ENCODE measurements around the gene SCUBE1.

SCUBE1 gene

DNA sequence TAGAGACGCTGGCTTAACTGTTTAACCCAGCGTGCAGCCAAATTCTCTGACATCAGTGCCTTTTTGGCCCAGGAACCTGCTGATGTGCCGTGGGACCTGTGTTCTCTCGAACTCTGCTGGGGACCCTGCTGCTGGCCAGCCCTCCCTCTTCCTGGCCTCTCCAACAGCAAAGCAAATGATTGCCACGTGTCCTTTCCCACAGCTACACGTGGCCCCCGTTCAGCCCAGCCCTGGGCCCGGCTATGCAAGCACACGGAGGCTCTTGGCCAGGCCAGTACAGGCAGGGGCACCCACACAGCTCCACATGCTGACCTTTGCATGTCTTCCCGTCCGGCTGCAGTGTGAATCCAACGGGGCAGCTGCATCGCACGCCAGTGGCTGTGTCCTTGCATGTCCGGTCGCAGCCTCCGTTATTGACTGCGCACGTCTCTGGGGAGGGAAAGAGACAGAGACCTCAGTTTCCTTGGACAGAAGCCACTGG, 104.6 kb downstream of the SCUBE1 start:
- H3K9me3 Mint-ChIP-seq, result no peaks in the 10 kb centered on the region
- no peaks in the 10 kb centered on the region for H3K4me1 Mint-ChIP-seq (ENCODE audit: low read depth)
- no peak overlapping the region for H3K27ac Mint-ChIP-seq
- no peak overlapping the region for H3K4me3 Mint-ChIP-seq
- peaks cover 2% of the 10 kb centered on the region for H3K27me3 Mint-ChIP-seq
- no peaks in the 10 kb centered on the region for H3K36me3 Mint-ChIP-seq (ENCODE audit: low read depth)
- intact Hi-C loops (cut with micrococcal nuclease), result no loop called here

DNA sequence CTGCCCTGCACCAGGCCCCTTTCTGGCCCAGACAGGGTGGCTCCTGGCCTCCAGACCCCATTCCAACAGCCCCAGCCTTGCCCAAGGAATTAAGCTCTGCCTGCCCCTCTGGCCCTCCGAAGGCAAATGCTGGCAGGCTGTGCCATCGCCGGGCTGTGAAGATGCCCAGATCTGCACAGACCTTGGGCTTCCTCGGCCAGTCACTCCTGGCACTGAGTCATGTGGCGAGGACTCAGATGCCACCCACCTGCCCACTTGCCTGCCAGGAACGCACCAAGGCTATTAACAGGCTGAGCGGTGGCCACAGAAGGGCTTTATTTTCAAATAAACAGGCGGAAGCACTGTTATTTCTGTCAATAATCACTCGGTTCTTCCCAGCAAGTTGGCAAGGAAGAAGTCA, 105.9 kb downstream of the SCUBE1 start:
- H3K27ac Mint-ChIP-seq, result no peak overlapping the region
- intact Hi-C loops (cut with micrococcal nuclease), result no loop called here
- no peaks in the 10 kb centered on the region for H3K36me3 Mint-ChIP-seq (ENCODE audit: low read depth)
- no peak overlapping the region for H3K4me3 Mint-ChIP-seq
- H3K27me3 Mint-ChIP-seq, result peaks cover 3% of the 10 kb centered on the region
- no peaks in the 10 kb centered on the region for H3K4me1 Mint-ChIP-seq (ENCODE audit: low read depth)
- no peaks in the 10 kb centered on the region for H3K9me3 Mint-ChIP-seq

DNA sequence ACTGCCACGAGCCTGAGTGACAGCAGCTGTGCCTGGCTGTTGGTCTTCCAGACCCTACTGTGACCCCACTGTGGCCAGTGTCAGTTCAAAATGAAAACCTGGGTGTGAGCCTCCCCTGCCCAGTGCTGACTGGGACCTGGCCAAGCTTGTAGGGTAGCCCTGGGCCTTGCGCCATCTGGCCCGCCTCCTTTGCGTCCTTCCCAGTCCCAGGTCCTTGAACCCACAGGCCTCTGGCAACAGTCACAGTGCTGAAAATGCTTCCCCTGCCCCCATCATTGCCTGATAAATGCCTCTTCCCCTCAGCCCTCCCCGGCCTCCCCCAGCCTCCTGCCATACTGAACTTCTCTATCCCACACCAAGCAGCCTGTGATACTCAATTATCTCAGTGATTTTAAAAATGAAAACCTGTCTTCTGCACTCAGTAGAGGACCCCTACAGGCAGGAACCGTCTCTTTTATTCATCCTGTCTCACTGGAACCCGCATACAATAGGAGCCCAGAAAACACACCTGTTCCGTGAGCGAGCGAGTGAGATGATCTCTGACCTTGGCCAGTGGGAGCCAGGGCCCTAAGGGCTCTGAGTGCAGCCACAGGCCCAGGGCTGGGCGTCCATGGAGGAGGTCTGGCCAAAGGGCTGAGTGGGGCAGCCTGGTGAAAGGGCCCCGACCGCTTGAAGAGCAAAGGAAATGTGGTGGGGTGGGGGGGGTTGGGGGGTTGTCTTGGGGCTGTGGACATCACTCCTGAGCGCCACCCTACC, 106.6 kb downstream of the SCUBE1 start:
- intact Hi-C loops (cut with micrococcal nuclease), result no loop called here
- Mint-ChIP-seq H3K4me3 (no peak overlapping the region), H3K4me1 (ENCODE audit: low read depth) (no peaks in the 10 kb centered on the region), H3K36me3 (ENCODE audit: low read depth) (no peaks in the 10 kb centered on the region), H3K9me3 (no peaks in the 10 kb centered on the region), H3K27ac (no peak overlapping the region), H3K27me3 (peaks cover 3% of the 10 kb centered on the region)

DNA sequence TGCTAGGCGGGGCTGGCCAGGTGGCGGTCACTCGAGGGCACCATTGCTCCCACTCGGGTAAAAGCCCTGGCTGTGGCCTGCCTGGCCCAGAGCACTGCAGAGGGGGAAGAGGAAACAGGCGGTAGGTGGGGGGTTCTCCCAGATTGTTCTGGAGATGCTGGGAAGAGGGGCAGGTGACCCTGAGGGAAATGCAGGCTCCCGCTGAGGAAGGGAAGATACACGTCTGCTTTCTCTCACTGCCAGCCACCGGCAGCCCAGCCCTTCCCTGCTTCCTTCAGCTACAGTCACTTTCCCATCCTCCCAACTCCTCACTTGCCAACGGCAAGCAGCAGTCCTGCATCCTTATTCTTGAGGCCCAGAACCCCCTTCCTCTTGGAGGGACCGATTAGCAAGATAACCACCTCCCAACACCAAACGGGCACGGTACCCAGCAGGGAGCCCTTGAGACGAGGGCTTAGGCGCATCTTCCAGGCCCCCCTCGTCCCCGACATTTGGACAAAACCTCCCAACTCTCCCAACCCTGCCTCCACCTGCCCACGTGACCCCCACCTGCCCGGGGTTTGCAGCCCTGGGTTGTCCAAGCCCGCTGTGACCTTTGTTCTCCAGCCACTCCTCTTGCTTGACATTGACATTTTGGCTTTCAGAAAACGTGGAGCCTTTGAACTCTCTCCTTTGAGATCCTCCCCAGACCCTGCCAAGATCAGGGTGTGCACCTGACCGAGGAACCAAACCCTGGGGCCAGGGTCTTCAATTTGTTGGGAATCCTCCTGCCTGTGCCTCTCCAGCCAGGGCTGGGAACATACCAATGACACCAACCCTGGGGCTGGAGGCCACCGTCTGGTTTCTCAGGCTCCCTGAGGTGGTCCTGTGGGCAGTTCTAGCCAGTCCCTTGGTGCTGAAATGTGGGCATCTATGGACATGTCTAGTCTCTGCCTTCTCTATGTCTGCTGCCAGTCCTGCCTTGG, 107.4 kb downstream of the SCUBE1 start:
- intact Hi-C loops (cut with micrococcal nuclease), result no loop called here
- no peaks in the 10 kb centered on the region for H3K9me3 Mint-ChIP-seq

DNA sequence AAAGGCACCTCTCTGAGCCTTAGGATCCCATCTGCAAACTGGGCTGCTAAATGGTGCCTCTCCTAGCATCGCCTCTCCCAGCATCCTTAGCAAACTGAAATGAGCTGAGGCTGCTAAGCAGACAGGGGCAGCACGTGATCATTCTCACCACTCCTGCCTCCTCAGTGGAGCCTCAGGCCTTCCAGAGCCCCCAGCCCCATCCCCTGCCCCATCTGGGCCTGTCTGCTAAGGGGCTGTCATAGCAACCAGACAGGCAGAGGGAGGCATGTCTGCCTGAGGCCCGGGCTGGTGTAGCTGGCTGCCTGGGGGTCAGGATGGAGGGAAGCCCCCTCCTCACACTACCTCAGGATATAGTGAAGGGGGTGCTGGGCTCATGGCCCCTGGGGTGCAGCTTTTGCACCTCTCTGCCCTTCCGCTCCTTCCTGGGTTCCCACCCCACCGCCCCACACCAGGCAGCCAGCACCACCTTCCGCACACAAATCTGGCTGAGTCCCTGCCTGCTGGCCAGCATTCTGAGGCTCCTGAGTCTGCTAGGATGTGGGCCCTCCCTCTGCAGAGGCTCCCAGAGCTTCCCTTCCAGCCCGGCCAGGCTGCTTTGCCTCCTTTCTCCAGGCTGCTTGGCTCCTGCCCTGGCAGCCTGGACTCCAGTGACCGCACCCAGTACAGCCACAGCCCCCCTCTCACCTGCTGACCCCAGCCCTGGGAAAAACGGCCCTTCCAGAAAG, 108.7 kb downstream of the SCUBE1 start:
- Mint-ChIP-seq H3K27ac (no peak overlapping the region), H3K4me1 (ENCODE audit: low read depth) (peaks cover 5% of the 10 kb centered on the region), H3K9me3 (no peaks in the 10 kb centered on the region), H3K4me3 (no peak overlapping the region), H3K27me3 (peaks cover 8% of the 10 kb centered on the region), H3K36me3 (ENCODE audit: low read depth) (no peaks in the 10 kb centered on the region)
- intact Hi-C loops (cut with micrococcal nuclease), result no loop called here

More for the DNA sequence above, 107.4 kb downstream of the SCUBE1 start:
- peaks cover 8% of the 10 kb centered on the region for H3K27me3 Mint-ChIP-seq
- H3K36me3 Mint-ChIP-seq (ENCODE audit: low read depth), result no peaks in the 10 kb centered on the region
- no peak overlapping the region for H3K27ac Mint-ChIP-seq
- H3K4me3 Mint-ChIP-seq, result no peak overlapping the region
- peaks cover 5% of the 10 kb centered on the region for H3K4me1 Mint-ChIP-seq (ENCODE audit: low read depth)

DNA sequence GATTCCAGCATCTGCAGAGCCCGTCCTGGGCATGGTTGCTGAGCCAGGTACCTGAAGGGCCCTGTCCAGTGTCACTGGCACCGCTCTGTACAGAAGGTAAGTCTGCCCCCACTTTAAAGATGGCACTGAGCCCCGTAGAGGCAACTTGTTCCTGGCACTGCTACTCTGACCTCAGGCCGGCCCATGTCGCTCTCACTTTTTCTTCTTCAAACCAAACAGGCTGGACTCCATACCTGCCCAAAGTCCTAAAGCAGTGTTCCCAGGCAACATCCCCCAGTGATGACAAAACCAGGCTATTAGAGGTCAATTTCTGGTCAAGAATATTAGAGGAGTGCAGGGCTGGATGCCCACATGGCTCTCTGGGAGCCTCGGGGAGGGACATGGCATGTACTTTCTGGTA, 109.6 kb downstream of the SCUBE1 start:
- Mint-ChIP-seq H3K27ac (no peak overlapping the region), H3K9me3 (no peaks in the 10 kb centered on the region), H3K36me3 (ENCODE audit: low read depth) (no peaks in the 10 kb centered on the region), H3K4me1 (ENCODE audit: low read depth) (peaks cover 5% of the 10 kb centered on the region), H3K27me3 (peaks cover 8% of the 10 kb centered on the region), H3K4me3 (no peak overlapping the region)
- intact Hi-C loops (cut with micrococcal nuclease), result no loop called here

DNA sequence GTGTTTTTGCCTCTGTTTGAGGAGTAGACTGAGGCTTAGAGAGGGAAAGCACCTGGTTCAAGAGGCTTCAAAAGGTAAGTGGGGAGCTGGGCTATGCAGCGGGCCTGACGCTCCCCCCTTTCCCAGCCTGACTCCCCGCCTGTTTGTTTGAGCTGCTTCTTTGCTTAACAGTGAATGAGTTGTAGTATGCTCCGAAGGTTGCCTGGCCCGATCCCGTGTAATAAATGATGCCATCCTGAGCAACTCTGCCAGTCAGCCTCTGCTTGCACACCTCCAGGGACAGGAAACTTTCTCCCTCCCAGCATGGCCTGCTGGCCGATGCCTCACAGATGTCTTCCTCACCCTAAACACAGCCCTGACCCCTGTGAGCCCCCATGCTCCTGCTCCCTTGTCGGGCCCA, 110.7 kb downstream of the SCUBE1 start:
- Mint-ChIP-seq H3K4me3 (no peak overlapping the region), H3K27ac (no peak overlapping the region), H3K36me3 (ENCODE audit: low read depth) (no peaks in the 10 kb centered on the region), H3K27me3 (peaks cover 8% of the 10 kb centered on the region), H3K4me1 (ENCODE audit: low read depth) (peaks cover 5% of the 10 kb centered on the region), H3K9me3 (no peaks in the 10 kb centered on the region)
- intact Hi-C loops (cut with micrococcal nuclease), result no loop called here

DNA sequence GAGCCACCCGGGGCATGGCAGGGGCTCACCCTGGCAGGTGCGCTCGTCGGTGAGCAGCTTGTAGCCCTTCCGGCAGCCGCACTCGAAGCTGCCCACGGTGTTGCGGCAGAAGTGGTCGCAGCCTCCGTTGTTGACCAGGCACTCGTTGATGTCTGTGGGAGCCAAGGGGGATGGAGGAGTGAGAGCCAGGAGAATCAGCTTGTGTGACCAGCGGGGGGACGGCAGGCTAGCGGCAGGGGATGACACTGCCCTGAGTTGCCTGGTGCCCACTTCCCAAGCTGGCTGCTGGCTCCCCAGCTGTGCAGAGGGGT, 111.5 kb downstream of the SCUBE1 start:
- intact Hi-C loops (cut with micrococcal nuclease), result loop anchor here (1.0 kb wide), 1 partner anchor 154 kb away; no protein-coding TSS in a partner anchor
- H3K9me3 Mint-ChIP-seq, result no peaks in the 10 kb centered on the region
- peaks cover 5% of the 10 kb centered on the region for H3K4me1 Mint-ChIP-seq (ENCODE audit: low read depth)
- no peak overlapping the region for H3K27ac Mint-ChIP-seq
- peaks cover 8% of the 10 kb centered on the region for H3K27me3 Mint-ChIP-seq
- H3K36me3 Mint-ChIP-seq (ENCODE audit: low read depth), result no peaks in the 10 kb centered on the region
- no peak overlapping the region for H3K4me3 Mint-ChIP-seq

DNA sequence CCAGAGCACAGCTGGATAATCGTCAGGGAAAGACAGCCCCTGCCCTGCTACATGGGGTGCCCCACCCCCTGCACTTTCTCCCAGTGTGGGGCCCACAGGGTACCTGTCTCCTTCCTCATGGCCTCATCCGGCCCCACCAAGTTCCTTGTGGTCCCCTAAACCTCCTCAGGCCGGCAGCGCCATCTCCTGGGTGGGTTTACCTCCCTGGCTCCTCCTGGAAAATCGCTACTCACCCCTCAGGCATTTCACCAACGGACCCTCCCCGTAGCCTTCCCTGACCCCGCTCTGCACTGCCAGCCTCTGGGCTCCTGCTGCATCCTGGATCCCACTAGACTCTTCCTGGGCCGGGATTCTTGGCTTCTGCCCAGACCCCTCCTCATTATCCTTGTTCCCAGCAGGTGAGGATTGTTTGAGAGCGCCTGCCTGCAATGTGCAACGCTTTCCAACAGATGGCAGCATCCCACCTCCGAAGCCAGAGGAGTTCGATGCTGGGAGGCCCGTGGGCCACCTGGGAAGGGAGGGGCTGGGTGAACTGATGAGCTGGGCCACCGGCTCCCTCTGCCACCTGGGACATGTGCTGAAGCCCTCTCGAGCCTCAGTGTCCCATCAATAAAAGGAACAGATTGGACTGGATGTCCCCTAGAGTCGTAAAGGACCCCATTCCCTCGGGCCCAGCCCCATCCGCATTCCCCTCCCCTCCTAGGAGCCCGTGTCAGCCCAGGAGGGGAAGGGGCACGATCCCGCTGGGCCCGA, 112.0 kb downstream of the SCUBE1 start:
- intact Hi-C loops (cut with micrococcal nuclease), result loop anchor here (1.0 kb wide), 1 partner anchor 154 kb away; no protein-coding TSS in a partner anchor
- H3K9me3 Mint-ChIP-seq, result no peaks in the 10 kb centered on the region
- H3K4me1 Mint-ChIP-seq (ENCODE audit: low read depth), result peaks cover 5% of the 10 kb centered on the region
- H3K27ac Mint-ChIP-seq, result no peak overlapping the region
- no peak overlapping the region for H3K4me3 Mint-ChIP-seq
- H3K36me3 Mint-ChIP-seq (ENCODE audit: low read depth), result no peaks in the 10 kb centered on the region
- H3K27me3 Mint-ChIP-seq, result peaks cover 8% of the 10 kb centered on the region

DNA sequence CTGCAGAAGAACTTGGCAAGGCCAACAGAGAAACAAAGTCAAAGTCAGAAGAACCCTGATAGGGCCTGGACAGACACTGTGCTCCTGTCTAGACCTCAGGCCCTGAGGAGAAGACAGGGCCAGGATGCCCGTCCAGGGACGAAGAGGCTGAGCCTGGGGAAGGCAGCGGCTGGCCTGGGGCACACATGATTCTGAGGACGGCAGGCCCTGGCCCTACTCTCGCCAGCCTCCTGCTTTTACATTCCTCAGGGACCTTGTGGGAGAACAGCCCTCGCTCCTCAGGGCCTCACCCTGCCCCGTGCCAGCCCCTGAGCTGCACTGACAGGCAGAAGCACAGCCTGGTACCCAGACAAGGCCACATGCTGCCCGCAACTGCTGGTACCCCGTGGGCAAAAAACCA, 112.6 kb downstream of the SCUBE1 start:
- Mint-ChIP-seq H3K27ac (no peak overlapping the region), H3K4me1 (ENCODE audit: low read depth) (peaks cover 5% of the 10 kb centered on the region), H3K27me3 (peaks cover 8% of the 10 kb centered on the region), H3K36me3 (ENCODE audit: low read depth) (no peaks in the 10 kb centered on the region), H3K9me3 (no peaks in the 10 kb centered on the region), H3K4me3 (no peak overlapping the region)
- intact Hi-C loops (cut with micrococcal nuclease), result no loop called here

DNA sequence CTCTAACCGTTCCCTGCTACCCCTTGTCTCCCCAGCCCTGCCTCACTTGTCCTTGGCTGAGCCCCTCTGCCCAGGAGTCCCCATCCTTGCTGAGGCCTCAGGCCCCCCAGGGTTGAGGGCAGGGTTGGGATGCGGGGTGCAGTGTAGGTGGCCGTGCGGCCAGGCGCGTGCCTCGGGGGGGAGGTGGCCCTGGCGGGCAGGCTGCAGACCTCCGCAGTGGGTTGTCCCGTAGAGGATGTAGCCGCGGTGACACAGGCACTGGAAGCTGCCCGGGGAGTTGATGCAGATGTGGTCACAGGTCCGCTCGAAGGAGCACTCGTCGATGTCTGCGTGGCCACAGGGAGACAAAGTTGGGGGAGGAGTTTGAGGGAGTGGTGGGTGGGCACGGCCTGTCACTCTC, 114.3 kb downstream of the SCUBE1 start:
- H3K4me3 Mint-ChIP-seq, result no peak overlapping the region
- no peaks in the 10 kb centered on the region for H3K9me3 Mint-ChIP-seq
- intact Hi-C loops (cut with micrococcal nuclease), result no loop called here
- H3K27ac Mint-ChIP-seq, result no peak overlapping the region
- no peaks in the 10 kb centered on the region for H3K36me3 Mint-ChIP-seq (ENCODE audit: low read depth)
- H3K4me1 Mint-ChIP-seq (ENCODE audit: low read depth), result peaks cover 5% of the 10 kb centered on the region
- peaks cover 8% of the 10 kb centered on the region for H3K27me3 Mint-ChIP-seq

DNA sequence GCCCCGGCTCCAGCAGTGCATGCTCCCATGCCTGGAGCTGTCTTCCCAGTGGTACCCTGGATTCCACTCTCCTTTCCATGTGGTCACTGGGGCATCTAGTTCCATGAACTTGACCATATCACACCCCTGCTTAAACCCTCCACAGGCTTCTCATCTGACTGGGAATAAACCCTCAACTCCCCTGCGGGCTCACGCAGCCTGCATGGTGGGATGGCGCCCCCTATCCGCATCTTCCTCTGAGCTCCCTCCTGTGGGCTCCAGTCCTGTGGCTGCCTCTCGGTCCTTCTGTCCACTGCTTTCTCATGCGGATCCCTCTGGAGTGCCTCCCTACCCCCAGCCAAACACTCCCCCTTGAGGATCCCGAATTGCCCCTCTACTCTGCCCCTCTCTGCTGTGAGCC, 114.8 kb downstream of the SCUBE1 start:
- Mint-ChIP-seq H3K9me3 (no peaks in the 10 kb centered on the region), H3K4me3 (no peak overlapping the region), H3K36me3 (ENCODE audit: low read depth) (no peaks in the 10 kb centered on the region), H3K27me3 (peaks cover 8% of the 10 kb centered on the region), H3K27ac (no peak overlapping the region), H3K4me1 (ENCODE audit: low read depth) (peaks cover 5% of the 10 kb centered on the region)
- intact Hi-C loops (cut with micrococcal nuclease), result no loop called here

DNA sequence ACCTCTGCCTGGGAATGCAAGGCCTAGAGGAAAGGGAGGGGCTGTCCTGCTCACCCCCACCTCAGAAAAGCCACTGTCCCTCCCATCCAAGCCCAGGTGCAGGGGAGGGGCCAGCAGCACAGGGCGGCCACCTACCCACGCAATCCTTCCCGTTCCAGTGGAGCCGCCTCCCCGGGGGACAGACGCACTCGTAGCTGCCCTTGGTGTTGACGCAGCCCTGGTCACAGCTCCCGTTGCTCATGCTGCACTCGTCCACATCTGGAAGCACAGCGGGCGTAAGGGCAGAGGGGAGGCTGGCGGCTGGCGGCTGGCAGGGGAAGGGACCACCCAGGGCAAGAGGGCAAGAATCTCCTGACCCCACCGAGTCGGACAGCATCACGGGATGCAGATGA, 115.9 kb downstream of the SCUBE1 start:
- Mint-ChIP-seq H3K27me3 (peaks cover 7% of the 10 kb centered on the region), H3K9me3 (no peaks in the 10 kb centered on the region), H3K4me3 (no peak overlapping the region), H3K27ac (no peak overlapping the region), H3K4me1 (ENCODE audit: low read depth) (peaks cover 5% of the 10 kb centered on the region), H3K36me3 (ENCODE audit: low read depth) (no peaks in the 10 kb centered on the region)
- intact Hi-C loops (cut with micrococcal nuclease), result no loop called here

Data from dendritic cell treated with granulocyte-macrophage colony-stimulating factor and Interleukin-4, amounts not matched to agents 40 ng/mL and 50 ng/mL, for 4 days (primary cell).